Endodermal cell (in vitro differentiated cells): Measurements from ENCODE around the gene SYT3. TPM values are rescaled to one million over a fixed set of nuclear protein-coding genes. Genes with fewer than 3 reads are reported as not detected.

Experiments
- DNase-seq: peaks from one replicate; pipeline ENCODE4 v3.0.0-alpha.2; 2017
- H3K27ac ChIP-seq: 2 replicates; pipeline ENCODE4 v1.5.1; 2013; ENCODE audit warnings: mild to moderate bottlenecking, low read depth, low read length, moderate library complexity
- H3K27me3 ChIP-seq: 2 replicates; pipeline ENCODE4 v1.6.1; 2013; ENCODE audit warnings: mild to moderate bottlenecking, low read length, moderate library complexity; ENCODE audit not compliant: insufficient read depth, control insufficient read depth, poor library complexity, severe bottlenecking
- H3K36me3 ChIP-seq: 2 replicates; pipeline ENCODE4 v1.7.0; 2013; ENCODE audit warnings: mild to moderate bottlenecking, low read length, moderate library complexity; ENCODE audit not compliant: control insufficient read depth, insufficient read depth
- H3K4me1 ChIP-seq: one replicate; pipeline ENCODE4 v1.7.0; 2013; ENCODE audit warnings: low read length; ENCODE audit not compliant: control insufficient read depth, insufficient read depth
- H3K4me3 ChIP-seq: 2 replicates; pipeline ENCODE4 v1.5.1; 2013; ENCODE audit warnings: mild to moderate bottlenecking, low read length, moderate library complexity
- H3K9ac ChIP-seq: 2 replicates; pipeline ENCODE4 v1.6.1; 2013; ENCODE audit warnings: mild to moderate bottlenecking, low read length, moderate library complexity; ENCODE audit not compliant: poor library complexity, severe bottlenecking; ENCODE audit errors: extremely low read depth
- H3K9me3 ChIP-seq: 2 replicates; pipeline ENCODE4 v1.6.1; 2013; ENCODE audit warnings: mild to moderate bottlenecking, low read length, moderate library complexity; ENCODE audit not compliant: control insufficient read depth
- H3K27ac Mint-ChIP-seq: 2 replicates; pipeline ENCODE4 v1.8.0; 2020; ENCODE audit warnings: mixed read lengths
- H3K27me3 Mint-ChIP-seq: 2 replicates; pipeline ENCODE4 v1.8.0; 2021; ENCODE audit warnings: mild to moderate bottlenecking, mixed read lengths; ENCODE audit not compliant: insufficient read depth
- H3K36me3 Mint-ChIP-seq: 2 replicates; pipeline ENCODE4 v1.8.0; 2020; ENCODE audit warnings: low read depth, mixed read lengths
- H3K4me1 Mint-ChIP-seq: 2 replicates; pipeline ENCODE4 v1.8.0; 2020; ENCODE audit warnings: mixed read lengths
- H3K4me3 Mint-ChIP-seq: 2 replicates; pipeline ENCODE4 v1.8.0; 2020; ENCODE audit warnings: mild to moderate bottlenecking, moderate library complexity, mixed read lengths
- H3K9me3 Mint-ChIP-seq: 2 replicates; pipeline ENCODE4 v1.8.0; 2020; ENCODE audit warnings: mild to moderate bottlenecking, mixed read lengths
- WGBS, 2 experiments: methylation state at CpG; one replicate each; pipeline versions ENCODE4 v1.1.5 to v1.1.7; 2013; ENCODE audit warnings: missing lambda C conversion rate in 2 of 2, mixed read lengths in 1 of 2; ENCODE audit not compliant: insufficient coverage in 1 of 2, insufficient read length in 1 of 2; 5-methylcytosine and 5-hydroxymethylcytosine counted together
- total RNA-seq, 2 donors: library from RNA; stranded (reverse); fragmentation: NEBNext Ultra II Directional in 1 of 2; extraction: Animal tissue kit (Norgen Biotek cat#: 25700) in 1 of 2; gene quantifications; 2 replicates in 1 of 2; 3 replicates in 1 of 2; pipeline ENCODE4 v1.2.1, GENCODE V29; 2021
- TF ChIP-seq, protein P1 (sequence below): fragments of 200-600 bp; sonication (generic); conservative IDR thresholded peaks from 2 replicates; pipeline ENCODE4 v1.5.0; 2021; ENCODE audit warnings: antibody characterized with exemption, mild to moderate bottlenecking

Gene SYT3
- total RNA-seq, 2 donors from 2014 or later, result 1.7 to 1.9 TPM

DNA sequence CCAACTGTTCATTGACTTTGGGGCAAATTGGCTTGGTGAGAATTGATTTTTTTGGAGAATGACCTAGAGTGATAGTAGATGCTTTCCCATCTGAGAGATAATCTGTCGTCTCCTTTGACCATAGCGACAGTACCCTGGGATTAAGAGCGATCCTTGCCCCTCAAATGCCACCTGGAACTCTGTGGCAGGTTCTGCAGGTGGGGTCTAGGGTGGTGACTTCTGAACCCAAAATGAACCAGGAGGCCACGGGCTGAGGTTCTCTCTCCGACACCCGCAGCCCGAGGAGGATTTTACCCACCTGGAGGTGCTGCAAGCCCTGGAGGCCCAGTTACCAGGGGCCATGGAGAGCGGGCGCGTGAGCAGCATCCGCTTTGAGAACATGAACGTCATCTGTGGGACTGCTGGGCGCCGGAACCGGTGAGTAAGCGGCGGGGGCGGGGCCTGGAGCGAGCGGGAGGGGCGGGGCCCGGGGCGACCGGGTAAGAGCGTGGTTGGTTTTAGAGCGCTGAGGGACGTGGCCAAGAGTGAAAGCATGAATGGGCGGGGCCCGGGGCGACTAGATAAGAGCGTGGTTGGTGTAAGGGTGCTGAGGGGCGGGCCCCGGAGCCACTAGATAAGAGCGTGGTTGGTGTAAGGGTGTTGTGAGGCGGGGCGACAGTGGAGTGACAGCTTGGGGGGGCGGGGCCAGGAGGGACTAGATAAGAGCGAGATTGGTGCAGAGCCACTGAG, 18.2 kb upstream of the SYT3 start:
- Histone ChIP-seq H3K4me3 (peak overlapping the region; percentile 88), H3K4me1 (no peaks in the 10 kb centered on the region), H3K9ac (peak overlapping the region; percentile 40), H3K27me3 (no peaks in the 10 kb centered on the region), H3K27ac (no peak overlapping the region), H3K9me3 (peaks cover 18% of the 10 kb centered on the region), H3K36me3 (no peaks in the 10 kb centered on the region)
- Mint-ChIP-seq H3K36me3 (no peaks in the 10 kb centered on the region), H3K27ac (peak overlapping the region; percentile 99), H3K4me3 (peak overlapping the region; percentile 82), H3K4me1 (peaks cover 7% of the 10 kb centered on the region), H3K27me3 (peaks cover 67% of the 10 kb centered on the region), H3K9me3 (peaks cover 8% of the 10 kb centered on the region)
- TF ChIP-seq, protein P1, sequence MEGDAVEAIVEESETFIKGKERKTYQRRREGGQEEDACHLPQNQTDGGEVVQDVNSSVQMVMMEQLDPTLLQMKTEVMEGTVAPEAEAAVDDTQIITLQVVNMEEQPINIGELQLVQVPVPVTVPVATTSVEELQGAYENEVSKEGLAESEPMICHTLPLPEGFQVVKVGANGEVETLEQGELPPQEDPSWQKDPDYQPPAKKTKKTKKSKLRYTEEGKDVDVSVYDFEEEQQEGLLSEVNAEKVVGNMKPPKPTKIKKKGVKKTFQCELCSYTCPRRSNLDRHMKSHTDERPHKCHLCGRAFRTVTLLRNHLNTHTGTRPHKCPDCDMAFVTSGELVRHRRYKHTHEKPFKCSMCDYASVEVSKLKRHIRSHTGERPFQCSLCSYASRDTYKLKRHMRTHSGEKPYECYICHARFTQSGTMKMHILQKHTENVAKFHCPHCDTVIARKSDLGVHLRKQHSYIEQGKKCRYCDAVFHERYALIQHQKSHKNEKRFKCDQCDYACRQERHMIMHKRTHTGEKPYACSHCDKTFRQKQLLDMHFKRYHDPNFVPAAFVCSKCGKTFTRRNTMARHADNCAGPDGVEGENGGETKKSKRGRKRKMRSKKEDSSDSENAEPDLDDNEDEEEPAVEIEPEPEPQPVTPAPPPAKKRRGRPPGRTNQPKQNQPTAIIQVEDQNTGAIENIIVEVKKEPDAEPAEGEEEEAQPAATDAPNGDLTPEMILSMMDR, result no peak
- 35 to 52% methylated on average over 10 to 38 of the region's 38 CpGs for WGBS, 2 experiments
- DNase-seq, result peak; percentile 100

DNA sequence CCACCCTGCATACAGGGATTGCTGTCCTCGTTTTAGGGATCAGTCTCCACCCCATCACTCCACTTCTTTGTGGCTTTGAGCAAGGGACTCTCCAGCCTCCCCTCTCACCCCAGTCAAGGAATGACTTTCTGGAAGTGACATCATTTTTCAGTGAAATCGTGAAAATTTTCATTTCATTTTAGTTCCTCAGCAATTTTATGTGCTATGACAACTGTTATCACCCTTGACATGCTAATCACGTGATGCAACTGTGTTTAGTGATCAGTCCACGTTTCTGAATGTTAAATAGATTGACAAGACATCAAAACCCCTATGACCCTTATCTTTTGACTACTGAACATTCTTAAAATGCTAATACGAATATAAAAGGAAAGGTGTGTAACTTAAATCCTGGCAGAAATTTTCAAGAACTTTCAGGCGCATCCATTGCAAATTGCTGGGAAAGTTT, 17.6 kb upstream of the SYT3 start:
- TF ChIP-seq, protein P1, result no peak
- Histone ChIP-seq H3K36me3 (no peaks in the 10 kb centered on the region), H3K27me3 (no peaks in the 10 kb centered on the region), H3K4me3 (peak overlapping the region; percentile 82), H3K4me1 (no peaks in the 10 kb centered on the region), H3K9ac (no peak overlapping the region), H3K9me3 (peaks cover 18% of the 10 kb centered on the region), H3K27ac (no peak overlapping the region)
- DNase-seq, result no peak
- Mint-ChIP-seq H3K27me3 (peaks cover 67% of the 10 kb centered on the region), H3K27ac (peak overlapping the region; percentile 97), H3K4me3 (peak overlapping the region; percentile 82), H3K9me3 (peaks cover 8% of the 10 kb centered on the region), H3K4me1 (peaks cover 7% of the 10 kb centered on the region), H3K36me3 (no peaks in the 10 kb centered on the region)
- 61 to 70% methylated on average over 5 to 6 of the region's 6 CpGs for WGBS, 2 experiments

DNA sequence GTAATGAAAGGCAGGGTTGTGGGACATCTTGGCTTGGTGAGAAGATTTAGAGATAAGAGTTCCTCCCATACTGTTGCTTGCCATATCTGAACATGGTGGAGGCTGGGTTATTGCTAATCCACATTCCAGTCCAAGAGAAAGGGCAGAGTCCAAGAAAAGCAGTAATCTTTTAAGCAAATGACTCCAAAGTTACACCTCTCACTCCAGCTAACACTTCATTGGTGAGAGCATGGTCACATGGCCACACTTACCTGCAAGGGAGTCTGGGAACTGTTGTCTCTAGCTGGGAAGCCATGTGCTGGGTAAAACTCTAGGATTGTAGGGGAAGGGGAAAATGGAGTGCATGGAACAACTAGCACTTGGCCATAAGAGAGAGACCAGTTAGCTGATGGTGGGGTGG, 15.2 kb upstream of the SYT3 start:
- TF ChIP-seq, protein P1, result no peak
- Histone ChIP-seq H3K9me3 (peaks cover 18% of the 10 kb centered on the region), H3K36me3 (no peaks in the 10 kb centered on the region), H3K4me3 (no peak overlapping the region), H3K27ac (no peak overlapping the region), H3K4me1 (no peaks in the 10 kb centered on the region), H3K27me3 (no peaks in the 10 kb centered on the region), H3K9ac (no peak overlapping the region)
- H3K36me3 Mint-ChIP-seq, result no peaks in the 10 kb centered on the region
- peaks cover 3% of the 10 kb centered on the region for H3K4me1 Mint-ChIP-seq
- H3K27ac Mint-ChIP-seq, result no peak overlapping the region
- H3K9me3 Mint-ChIP-seq, result peaks cover 8% of the 10 kb centered on the region
- DNase-seq, result no peak
- no peak overlapping the region for H3K4me3 Mint-ChIP-seq
- peaks cover 49% of the 10 kb centered on the region for H3K27me3 Mint-ChIP-seq
